NCI-H69 (cell line): ENCODE measurements around the gene RAB11FIP3.
"Not testable (repeated sequence)": the region's sequence is repeated elsewhere in the genome, so short reads cannot be mapped to it uniquely, and the experiment has no call there.

Experiments
- DNase-seq: peaks from one replicate; lab custom pipeline; 2025; lab: John Stamatoyannopoulos, UW

RAB11FIP3 gene

DNA sequence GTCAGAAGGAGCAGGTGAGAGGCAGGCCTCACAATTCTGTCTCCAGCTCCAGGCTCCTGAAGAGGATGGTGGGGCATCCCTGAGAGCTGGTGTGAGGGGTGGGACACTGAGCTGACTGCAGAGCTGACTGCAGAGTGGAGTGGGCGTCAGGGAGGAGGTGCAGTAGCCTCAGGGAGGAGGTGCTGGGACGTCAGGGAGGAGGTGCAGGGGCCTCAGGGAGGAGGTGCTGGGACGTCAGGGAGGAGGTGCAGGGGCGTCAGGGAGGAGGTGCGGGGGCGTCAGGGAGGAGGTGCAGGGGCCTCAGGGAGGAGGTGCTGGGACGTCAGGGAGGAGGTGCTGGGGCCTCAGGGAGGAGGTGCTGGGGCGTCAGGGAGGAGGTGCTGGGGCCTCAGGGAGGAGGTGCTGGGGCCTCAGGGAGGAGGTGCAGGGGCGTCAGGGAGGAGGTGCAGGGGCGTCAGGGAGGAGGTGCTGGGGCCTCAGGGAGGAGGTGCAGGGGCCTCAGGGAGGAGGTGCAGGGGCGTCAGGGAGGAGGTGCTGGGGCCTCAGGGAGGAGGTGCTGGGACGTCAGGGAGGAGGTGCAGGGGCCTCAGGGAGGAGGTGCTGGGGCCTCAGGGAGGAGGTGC, 41.9 kb downstream of the RAB11FIP3 start:
- DNase-seq, result not testable (repeated sequence)

DNA sequence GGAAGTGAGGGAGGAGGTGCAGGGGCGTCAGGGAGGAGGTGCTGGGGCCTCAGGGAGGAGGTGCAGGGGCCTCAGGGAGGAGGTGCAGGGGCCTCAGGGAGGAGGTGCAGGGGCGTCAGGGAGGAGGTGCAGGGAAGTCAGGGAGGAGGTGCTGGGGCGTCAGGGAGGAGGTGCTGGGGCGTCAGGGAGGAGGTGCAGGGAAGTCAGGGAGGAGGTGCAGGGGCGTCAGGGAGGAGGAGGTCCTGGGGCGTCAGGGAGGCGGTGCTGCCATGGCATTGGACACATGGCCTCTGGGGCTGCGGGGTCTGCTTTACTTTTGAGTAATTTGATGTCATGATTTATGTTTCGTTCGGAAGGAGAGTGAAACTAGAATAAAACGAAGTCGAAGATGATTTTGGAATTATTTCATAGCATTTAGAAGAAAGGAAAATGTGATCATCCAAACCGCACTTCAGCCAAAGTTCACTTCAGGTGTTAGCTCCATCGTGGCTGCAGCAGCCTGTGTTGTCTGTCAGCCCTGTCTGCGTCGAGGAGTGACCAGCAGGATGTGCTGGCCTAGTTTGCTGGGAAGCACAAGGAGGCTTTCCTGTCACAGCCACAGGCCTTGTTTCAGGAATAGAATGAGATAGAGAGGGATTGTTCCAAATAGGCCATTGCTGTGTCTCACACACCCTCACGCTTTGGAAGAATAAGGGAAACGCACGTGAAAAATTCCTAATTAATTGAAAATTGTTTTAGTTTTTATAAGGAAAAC, 42.8 kb downstream of the RAB11FIP3 start:
- no peak for DNase-seq

DNA sequence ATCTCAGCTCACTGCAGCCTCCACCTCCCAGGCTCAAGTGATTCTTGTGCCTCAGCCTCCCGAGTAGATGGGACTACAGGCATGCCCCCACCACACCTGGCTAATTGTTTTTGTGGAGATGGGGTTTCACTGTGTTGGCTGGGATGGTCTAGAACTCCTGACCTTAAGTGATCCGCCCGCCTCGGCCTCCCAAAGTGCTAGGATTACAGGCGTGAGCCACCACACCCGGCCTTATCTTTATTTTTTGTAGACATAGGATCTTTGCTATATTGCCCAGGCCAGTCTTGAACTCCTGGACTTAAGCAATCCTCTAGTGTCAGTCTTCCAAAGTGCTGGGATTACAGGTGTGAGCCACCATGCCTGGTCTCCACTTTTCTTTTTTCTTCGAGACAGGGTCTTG, 44.0 kb downstream of the RAB11FIP3 start:
- DNase-seq, result not testable (repeated sequence)

DNA sequence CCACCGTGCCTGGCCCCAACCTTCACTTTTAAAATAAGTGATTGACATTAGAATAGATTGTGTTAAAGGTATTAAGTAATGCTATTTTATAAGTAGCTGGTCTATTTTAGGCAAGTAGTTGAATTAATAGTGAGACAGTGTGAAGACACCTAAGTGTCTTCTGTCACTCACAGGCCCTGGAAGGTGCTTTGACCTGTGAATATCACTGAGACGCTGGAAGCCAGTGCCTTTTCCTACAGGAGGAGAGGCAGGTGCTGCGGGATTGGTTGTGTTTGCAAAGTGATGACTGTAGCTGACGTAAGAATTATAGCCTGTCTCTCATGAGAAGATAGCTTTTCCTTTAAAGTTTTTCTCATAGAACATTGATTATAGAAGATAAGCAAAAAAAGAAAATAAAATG, 45.0 kb downstream of the RAB11FIP3 start:
- no peak for DNase-seq

DNA sequence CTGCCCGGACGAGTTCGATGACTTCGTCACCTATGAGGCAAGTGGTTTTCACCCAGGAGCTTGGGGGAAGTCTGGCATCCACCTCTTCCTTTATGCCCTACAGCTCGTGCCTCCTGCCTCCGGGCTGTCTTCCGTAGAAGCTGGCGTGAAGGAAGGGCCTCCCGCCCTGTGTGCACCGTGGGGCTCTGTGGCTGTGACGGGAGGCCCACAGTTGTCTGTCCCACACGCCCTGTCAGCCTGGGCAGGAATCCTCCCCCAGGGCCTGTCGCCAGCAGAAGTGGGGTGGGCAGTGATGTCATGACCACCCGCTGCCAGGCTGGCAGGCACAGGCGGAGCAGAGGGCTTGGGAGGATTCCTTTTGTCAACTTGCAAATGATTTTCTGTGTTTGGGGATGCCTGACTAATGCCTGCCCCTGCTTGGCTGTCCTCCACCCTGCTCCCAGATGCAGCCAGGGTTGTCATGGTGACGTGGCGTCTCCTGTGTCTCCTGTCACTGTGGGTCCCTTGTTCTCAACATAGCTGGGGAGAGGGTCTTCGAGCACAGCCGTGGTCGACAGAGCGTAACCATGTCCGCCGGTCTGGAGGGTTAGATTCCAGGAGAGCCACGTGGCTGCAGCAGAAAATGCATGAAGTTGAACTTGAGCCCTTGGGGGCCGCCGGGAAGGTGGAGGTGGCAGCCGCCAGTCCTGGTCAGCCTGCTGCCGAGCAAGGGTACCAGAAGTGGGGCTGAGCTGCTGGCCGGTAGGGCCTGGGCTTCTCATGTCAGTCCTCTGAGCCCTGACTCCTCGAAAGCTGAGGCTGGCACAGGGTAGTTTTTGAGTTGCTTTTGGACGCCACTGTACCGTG, 46.1 kb downstream of the RAB11FIP3 start:
- DNase-seq, result no peak

DNA sequence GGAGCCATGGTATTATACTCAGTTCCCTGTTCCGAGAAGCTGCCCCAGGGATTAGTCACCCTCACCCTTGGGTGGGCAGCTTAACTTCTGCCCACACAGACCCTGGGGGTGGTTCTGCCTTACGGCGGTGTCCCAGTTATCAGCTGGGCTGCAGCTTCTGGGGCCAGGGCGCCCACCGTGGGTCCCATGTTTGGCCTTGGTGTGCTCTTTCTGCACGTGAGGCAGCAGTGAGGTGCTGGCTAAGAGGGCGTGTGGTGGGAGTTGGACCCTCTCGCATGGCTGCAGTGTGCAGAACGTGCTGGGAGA, 46.7 kb downstream of the RAB11FIP3 start:
- no peak for DNase-seq

DNA sequence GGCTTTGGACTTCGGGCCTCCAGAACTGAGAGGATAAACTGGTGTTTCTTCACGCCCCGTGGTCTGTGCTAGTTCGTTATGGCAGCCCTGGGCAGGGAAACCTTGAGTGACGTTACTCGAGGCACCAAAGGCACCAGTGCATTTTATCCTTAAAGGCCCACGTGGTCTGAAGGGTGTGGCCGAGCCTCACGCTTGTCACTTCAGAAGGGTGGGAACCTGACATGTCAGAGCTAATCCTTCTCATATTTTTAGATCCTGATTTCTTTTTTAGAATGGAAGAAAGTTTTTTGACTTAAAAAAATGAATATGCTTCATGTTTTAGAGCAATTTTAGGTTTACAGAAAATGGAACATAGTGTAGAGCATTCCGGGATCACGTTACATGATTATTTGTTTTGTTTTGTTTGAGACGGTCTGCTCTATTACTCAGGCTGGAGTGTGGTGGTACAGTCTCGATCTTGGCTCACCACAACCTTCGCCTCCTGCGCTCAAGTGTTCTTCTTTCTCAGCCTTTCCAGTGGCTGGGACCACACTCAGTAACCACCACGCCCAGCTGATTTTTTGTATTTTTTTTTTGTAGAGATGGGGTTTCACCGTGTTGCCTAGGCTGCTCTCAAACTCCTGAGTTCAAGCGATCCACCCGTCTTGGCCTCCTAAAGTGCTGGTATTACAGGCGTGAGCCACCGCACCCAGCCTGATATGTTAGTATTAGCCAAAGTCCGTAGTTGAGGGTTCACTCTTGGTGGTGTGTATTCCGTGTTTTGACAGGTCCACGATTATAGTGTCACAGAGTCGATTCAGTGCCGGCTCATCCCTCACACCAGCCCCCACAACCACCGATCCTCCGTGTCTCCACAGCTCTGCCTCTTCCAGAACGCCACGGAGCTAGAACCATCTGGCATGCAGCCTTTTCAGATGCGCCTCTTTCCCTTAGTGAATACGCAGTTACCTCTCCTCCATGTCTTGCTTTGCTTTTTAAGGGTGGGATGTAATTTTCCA, 47.9 kb downstream of the RAB11FIP3 start:
- DNase-seq, result no peak

DNA sequence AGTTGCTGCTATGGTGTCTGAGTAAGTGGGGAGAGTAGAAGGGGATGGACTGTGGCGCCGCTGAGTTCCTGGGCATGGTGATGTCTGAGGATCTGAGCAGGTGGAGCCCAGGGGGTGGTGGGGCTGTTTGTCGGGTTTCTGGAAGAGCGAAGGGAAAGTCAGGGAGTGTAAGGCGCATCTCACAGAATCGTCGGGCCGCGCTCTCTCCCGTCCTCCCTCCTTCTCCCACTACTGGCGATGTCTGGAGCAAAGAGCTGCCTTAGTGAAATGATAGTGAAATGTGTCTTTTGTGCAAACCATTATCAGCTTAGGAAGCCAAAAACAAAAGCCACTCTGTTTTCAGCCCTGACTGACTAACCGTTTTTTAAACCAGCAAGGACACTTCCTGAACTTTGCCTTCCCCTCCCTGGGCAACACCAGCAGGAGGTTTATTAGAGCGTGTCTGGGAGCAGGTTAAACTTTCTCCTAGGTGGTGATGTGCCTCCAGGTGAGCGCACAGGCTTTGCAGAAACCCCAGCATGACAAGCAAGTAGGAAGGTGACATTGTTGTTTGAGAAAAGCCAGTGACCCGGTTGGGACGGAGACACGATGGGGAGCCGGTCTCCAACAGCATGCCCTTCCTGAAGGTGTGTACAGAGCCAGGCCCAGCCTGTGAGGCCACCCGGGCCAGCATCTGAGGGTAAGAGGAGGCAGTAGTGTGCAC, 49.1 kb downstream of the RAB11FIP3 start:
- DNase-seq, result no peak

DNA sequence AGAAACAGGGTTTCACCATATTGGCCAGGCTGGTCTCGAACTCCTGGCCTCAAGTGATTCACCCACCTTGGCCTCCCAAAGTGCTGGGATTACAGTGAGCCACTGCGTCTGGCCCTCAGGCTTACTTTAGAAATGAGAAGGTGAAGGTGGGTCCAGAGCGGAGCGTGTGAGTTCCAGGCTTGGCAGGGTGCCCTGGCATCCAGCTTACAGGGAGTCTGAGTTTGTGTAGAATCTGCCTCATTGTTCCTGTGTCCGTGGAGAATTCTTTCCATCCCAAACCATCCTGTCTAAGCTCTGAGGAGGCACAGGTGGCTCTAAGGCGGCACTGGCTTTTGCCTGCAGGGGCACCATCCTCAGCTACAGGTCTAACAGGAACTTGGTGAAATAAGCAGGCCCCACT, 50.6 kb downstream of the RAB11FIP3 start:
- no peak for DNase-seq

DNA sequence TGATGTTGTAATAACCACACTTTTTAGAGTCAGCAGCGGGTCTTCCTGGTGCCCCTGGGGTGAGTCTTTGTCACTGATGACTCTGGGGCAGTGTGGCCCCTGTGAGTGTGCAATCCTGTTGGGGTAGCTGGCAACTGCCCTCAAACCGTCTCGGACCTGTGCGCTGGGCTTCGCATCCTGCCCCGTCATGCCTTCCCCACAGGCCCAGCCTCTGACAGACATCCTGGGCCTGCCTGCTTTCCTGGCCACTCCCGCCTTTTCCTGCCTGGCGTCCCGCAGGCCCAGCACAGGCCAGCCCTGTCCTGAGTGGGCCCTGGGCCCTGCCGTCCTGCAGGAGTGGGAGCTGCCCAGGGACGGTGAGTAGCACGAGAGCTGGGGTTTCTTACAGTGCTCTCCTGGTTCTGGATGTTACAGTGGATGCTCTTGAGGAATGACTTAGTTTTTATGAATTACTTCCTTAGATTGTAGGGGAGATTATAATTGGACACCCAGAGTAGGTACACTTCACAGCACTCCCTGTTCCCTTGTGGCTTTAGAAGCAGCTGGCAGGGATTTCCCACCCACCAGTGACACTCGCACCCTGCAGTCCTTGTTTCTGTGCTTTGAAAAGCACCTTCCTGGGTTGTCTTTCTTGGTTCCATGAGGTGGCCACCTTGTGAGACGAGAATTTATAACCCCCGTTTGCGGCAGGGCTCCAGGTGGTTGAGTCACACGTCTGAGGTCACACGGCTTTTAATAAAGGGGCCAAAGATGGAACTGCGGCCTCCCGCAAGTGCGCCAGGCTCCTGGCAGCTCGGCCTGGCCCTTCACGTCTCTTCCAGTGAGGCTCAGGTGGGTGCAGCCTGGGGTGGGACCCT, 52.1 kb downstream of the RAB11FIP3 start:
- DNase-seq, result no peak

DNA sequence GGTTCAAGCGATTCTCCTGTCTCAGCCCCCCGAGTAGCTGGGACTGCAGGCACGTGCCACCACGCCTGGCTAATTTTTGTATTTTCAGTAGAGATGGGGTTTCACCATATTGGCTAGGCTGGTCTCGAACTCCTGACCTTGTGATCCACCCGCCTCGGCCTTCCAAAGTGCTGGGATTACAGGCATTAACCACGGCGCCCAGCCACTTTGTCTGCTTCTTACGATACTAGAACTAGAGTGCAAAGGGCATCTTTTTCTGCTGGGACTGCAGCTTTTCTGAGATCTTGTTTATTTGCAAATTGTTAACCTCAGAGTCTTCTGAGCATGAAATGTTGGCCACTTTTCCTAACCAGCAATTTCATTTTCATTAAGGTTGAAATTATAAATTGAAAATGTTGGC, 52.8 kb downstream of the RAB11FIP3 start:
- not testable (repeated sequence) for DNase-seq

DNA sequence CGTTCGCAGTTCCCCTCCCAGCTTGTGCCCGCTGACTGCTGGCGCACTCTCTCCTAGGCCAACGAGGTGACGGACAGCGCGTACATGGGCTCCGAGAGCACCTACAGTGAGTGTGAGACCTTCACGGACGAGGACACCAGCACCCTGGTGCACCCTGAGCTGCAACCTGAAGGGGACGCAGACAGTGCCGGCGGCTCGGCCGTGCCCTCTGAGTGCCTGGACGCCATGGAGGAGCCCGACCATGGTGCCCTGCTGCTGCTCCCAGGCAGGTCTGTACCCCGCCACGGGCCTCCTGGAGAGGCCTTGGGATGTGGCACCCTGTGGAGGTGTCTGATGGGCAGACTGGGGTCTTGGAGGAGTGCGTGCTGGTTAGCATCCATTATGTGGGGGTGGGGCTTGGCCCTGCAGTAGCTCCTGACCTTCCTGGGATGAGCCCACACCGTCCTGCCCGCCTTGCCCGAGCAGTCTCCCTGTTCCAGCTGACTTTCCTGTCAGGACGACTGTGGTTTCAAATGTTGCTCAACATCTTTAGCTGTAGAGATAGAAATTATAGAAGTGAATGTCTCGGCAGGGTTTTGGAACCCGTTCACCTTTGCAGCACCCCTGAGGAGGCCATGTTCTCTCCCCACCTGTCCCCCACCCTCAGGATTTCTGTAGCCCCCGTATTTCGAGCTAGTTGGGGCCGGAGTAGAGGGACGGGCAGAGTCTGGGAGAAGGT, 57.2 kb downstream of the RAB11FIP3 start:
- DNase-seq, result no peak

DNA sequence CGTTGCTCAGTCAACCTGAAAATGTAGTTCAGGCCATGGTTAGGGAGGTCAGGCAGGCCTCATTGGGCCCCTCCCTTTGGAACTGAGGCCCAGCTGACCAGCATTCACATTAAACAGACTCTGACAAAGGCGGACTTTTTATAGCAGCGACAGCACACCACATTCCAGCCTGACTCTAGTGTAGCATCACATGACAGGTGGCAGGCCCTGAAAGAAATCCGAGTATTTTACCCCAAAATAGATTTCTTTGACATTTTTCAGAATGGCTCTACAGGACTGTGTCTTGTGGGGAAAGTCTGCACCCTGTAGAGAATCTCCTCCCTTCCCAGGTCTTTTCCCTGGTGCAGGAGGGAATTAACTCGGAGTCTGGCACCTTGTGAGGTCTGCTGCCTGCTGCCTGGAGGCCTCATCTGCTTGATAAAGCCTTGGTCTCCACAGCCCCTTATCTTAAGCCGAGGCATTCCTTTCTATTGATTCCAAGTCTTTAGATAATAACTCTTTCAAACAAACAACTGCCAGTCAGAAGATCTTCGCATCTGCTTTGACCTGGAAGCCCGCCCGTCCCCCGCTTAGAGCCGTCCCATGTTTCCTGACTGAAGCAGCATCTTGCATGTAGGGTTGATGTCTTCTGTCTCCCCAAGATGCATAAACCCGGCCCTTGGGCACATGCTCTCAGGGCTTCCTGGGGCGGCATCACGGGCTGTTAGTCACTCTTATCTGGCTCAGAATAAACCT, 58.1 kb downstream of the RAB11FIP3 start:
- no peak for DNase-seq

DNA sequence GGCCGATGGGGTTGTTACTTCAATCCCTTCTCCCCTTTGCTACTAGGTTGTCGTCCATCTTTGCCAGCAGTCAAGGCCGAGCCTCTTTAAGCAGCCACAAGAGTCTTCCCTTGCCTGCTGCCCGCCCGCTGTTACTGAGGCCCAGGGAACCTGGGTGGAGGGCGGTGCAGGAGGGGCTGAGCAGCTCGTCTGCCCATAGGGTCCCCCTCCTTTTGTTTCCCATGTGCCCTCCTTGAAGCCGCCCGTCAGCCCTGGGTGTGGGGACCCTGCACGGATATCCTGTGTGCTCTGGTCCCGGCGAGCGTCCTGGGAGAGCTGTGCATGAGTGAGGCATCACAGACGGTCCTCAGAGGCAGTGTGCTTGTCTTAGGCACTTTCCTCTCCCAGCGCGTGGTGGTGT, 64.2 kb downstream of the RAB11FIP3 start:
- DNase-seq, result no peak

DNA sequence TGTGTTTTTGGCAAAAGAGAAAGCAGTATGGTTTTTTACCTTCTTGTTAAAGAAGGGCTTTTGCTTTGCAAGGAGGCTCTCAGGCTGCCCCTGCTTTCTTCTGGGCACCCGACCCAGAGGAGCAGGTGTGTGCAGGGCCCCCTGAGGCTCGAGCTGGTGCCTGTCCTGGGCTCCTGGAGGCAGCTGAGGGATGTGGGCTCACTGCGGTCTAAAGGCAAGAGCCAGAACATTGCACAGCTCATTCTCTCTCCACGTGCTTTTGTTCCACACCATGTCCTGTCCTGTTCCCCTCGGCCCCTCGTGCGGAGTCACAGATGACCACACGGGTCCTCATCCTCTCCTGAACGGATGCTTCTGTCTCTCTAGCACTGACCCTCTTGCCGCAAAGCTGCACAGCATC, 65.3 kb downstream of the RAB11FIP3 start:
- no peak for DNase-seq

DNA sequence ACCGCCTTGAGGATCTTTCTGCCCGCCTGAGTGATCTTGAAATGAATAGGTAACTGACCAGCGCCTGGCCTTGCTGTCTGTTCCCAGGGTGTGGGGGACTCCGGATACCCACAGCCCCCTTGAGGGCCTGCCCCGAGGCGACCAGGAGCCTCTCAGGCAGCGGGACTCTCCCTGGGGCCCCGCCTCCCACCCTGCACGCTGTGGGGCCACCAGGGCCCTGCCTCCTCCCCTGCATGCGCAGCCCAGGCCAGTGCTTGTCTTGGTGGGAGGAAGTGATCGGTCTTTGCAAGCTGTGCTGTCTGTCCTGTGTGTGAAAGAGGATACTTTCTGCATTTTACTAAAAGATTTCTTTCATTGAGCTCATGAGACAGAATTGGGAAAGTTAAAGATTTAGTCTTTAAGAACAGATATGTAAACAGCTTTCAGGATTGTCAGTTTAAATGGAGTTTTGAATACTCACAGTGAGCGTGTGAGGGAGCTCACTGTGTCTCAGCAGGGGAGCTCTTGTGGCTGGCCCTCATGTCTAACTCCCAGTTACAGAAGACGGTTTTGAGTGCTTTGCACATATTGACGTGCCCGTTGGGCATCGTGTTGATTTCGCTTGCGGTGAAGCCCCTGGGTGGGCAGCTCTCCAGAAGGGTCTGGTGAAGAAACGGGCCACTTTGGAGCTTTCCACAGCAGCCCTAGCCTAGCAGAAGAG, 65.9 kb downstream of the RAB11FIP3 start:
- no peak for DNase-seq

DNA sequence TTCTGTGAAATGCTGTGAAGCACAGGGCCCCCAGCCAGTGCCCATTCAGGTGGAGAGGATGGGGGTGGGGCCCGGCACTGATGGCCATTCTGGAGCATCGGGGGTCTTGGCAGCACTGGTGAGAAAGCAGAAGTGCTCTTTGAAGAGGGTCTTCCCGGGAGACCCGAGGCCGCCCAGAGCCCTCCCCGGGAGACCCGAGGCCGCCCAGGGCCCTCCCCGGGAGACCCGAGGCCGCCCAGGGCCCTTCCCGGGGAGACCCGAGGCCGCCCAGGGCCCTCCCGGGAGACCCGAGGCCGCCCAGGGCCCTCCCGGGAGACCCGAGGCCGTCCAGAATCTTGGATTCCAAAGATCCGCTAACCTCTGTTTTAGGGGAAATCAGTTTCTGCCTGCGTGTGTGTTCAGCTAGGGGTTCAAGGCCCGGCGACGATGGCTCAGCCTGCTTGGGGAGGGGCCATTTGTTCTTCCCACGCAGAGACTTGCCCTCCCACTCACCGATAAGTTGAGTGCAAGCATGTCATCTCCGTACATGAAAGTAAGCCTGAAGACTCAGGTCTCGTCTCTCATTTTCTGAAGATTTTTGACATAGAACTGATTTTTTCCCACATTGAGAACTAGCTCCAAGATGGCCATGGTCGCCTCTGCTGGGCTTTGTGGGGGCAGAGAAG, 66.9 kb downstream of the RAB11FIP3 start:
- DNase-seq, result peak; percentile 25

DNA sequence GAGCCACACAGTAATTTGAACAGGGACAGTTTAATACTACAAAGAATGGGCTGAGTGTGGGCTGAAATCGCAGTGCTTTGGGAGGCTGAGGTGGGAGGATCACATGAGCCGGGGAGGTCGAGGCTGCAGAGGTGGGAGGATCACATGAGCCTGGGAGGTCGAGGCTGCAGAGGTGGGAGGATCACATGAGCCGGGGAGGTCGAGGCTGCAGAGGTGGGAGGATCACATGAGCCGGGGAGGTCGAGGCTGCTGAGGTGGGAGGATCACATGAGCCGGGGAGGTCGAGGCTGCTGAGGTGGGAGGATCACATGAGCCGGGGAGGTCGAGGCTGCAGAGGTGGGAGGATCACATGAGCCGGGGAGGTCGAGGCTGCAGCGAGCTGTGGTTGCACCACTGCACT, 69.2 kb downstream of the RAB11FIP3 start:
- not testable (repeated sequence) for DNase-seq
